Type B pancreatic cell (in vitro differentiated cells): Measurements from ENCODE around the gene RNF144A. TPM values are rescaled to one million over a fixed set of nuclear protein-coding genes. Genes with fewer than 3 reads are reported as not detected.

ENCODE experiments used
- DNase-seq: peaks from one replicate; pipeline ENCODE4 v3.0.0; 2021; ENCODE audit warnings: mixed read lengths; ENCODE audit not compliant: unreplicated experiment; ENCODE audit errors: extremely low spot score
- H3K27ac Mint-ChIP-seq: 2 replicates; pipeline ENCODE4 v1.8.0; 2021; ENCODE audit warnings: mild to moderate bottlenecking, mixed read lengths
- H3K27me3 Mint-ChIP-seq: 2 replicates; pipeline ENCODE4 v1.8.0; 2021; ENCODE audit warnings: mixed read lengths
- H3K36me3 Mint-ChIP-seq: 2 replicates; pipeline ENCODE4 v1.8.0; 2021; ENCODE audit warnings: mixed read lengths
- H3K4me1 Mint-ChIP-seq: one replicate; pipeline ENCODE4 v1.8.0; 2021; ENCODE audit warnings: mixed read lengths; ENCODE audit not compliant: unreplicated experiment
- H3K4me3 Mint-ChIP-seq: 2 replicates; pipeline ENCODE4 v1.8.0; 2021; ENCODE audit warnings: mild to moderate bottlenecking, mixed read lengths
- H3K9me3 Mint-ChIP-seq: 2 replicates; pipeline ENCODE4 v1.8.0; 2021; ENCODE audit warnings: mixed read lengths
- CTCF ChIP-seq: fragments of 200-600 bp; sonication (generic); conservative IDR thresholded peaks from 2 replicates; pipeline ENCODE4 v1.5.0; 2021; ENCODE audit warnings: antibody characterized with exemption, mild to moderate bottlenecking
- total RNA-seq: library from RNA; stranded (reverse); gene quantifications from 2 replicates; pipeline ENCODE4 v1.2.1, GENCODE V29; 2021; ENCODE audit warnings: low replicate concordance

RNF144A gene
- total RNA-seq, 1 donor from 2014 or later = 35.6 TPM

GRCh38 chr2:6982449-6982848 lies 65.2 kb downstream of the RNF144A start:
- H3K36me3 Mint-ChIP-seq = peaks cover 34% of the 10 kb centered on the region
- DNase-seq = no peak
- H3K27me3 Mint-ChIP-seq = no peaks in the 10 kb centered on the region
- no peak for TF ChIP-seq CTCF
- peaks cover 8% of the 10 kb centered on the region for H3K9me3 Mint-ChIP-seq
- no peak overlapping the region for H3K27ac Mint-ChIP-seq
- peaks cover 41% of the 10 kb centered on the region for H3K4me1 Mint-ChIP-seq
- H3K4me3 Mint-ChIP-seq = no peak overlapping the region

GRCh38 chr2:6982934-6983589 lies 65.8 kb downstream of the RNF144A start:
- no peak for TF ChIP-seq CTCF
- Mint-ChIP-seq H3K4me1 (peaks cover 45% of the 10 kb centered on the region), H3K27me3 (no peaks in the 10 kb centered on the region), H3K4me3 (no peak overlapping the region), H3K9me3 (peaks cover 8% of the 10 kb centered on the region), H3K27ac (no peak overlapping the region), H3K36me3 (peaks cover 31% of the 10 kb centered on the region)
- DNase-seq = no peak

GRCh38 chr2:6986301-6986911 lies 69.2 kb downstream of the RNF144A start:
- Mint-ChIP-seq H3K27me3 (no peaks in the 10 kb centered on the region), H3K9me3 (peaks cover 11% of the 10 kb centered on the region), H3K27ac (peak overlapping the region; percentile 72), H3K36me3 (peaks cover 38% of the 10 kb centered on the region), H3K4me3 (peak overlapping the region; percentile 46), H3K4me1 (peaks cover 45% of the 10 kb centered on the region)
- no peak for TF ChIP-seq CTCF
- no peak for DNase-seq

GRCh38 chr2:6986912-6987361 lies 69.7 kb downstream of the RNF144A start:
- no peak for TF ChIP-seq CTCF
- Mint-ChIP-seq H3K9me3 (peaks cover 6% of the 10 kb centered on the region), H3K36me3 (peaks cover 37% of the 10 kb centered on the region), H3K4me3 (peak overlapping the region; percentile 46), H3K4me1 (peaks cover 45% of the 10 kb centered on the region), H3K27me3 (no peaks in the 10 kb centered on the region), H3K27ac (peak overlapping the region; percentile 72)
- DNase-seq = no peak

GRCh38 chr2:6990871-6991270 lies 73.7 kb downstream of the RNF144A start:
- peaks cover 47% of the 10 kb centered on the region for H3K4me1 Mint-ChIP-seq
- H3K9me3 Mint-ChIP-seq = peaks cover 6% of the 10 kb centered on the region
- no peak for TF ChIP-seq CTCF
- DNase-seq = no peak
- no peak overlapping the region for H3K4me3 Mint-ChIP-seq
- no peak overlapping the region for H3K27ac Mint-ChIP-seq
- peaks cover 38% of the 10 kb centered on the region for H3K36me3 Mint-ChIP-seq
- no peaks in the 10 kb centered on the region for H3K27me3 Mint-ChIP-seq
